Measurements from ENCODE around the gene TNK2.

- TF ChIP-seq GATA3 (IDR thresholded peaks at IDR 0.05; ENCODE audit: low read depth, low read length) = no peak
- no peak for TF ChIP-seq GATA2 (IDR thresholded peaks at IDR 0.05; ENCODE audit: low read depth, low read length)
These were observed 57.4 kb downstream of the TNK2 start for GRCh38 chr3:195850857-195851543.
